Chondrocyte (in vitro differentiated cells): ENCODE results near the gene FLII. TPM values are rescaled to one million over a fixed set of nuclear protein-coding genes. Genes with fewer than 3 reads are reported as not detected.

Source experiments
- DNase-seq: peaks from one replicate; pipeline ENCODE4 v3.0.0; 2021; ENCODE audit warnings: mixed read lengths, low spot score
- H3K27ac Mint-ChIP-seq: one replicate; pipeline ENCODE4 v1.8.0; 2021; ENCODE audit warnings: mild to moderate bottlenecking, moderate library complexity, mixed read lengths; ENCODE audit not compliant: unreplicated experiment
- H3K27me3 Mint-ChIP-seq: 2 replicates; pipeline ENCODE4 v1.8.0; 2021; ENCODE audit warnings: low read depth, mixed read lengths
- H3K36me3 Mint-ChIP-seq: 2 replicates; pipeline ENCODE4 v1.8.0; 2021; ENCODE audit warnings: low read depth, mixed read lengths
- H3K4me1 Mint-ChIP-seq: 2 replicates; pipeline ENCODE4 v1.8.0; 2021; ENCODE audit warnings: low read depth, mild to moderate bottlenecking, mixed read lengths
- H3K4me3 Mint-ChIP-seq: one replicate; pipeline ENCODE4 v1.8.0; 2021; ENCODE audit warnings: mild to moderate bottlenecking, moderate library complexity, mixed read lengths; ENCODE audit not compliant: unreplicated experiment
- H3K9me3 Mint-ChIP-seq: 2 replicates; pipeline ENCODE4 v1.8.0; 2021; ENCODE audit warnings: low read depth, mixed read lengths
- CTCF ChIP-seq: fragments of 200-600 bp; sonication (generic); IDR thresholded peaks from 2 replicates; pipeline ENCODE4 v1.5.0; 2021; ENCODE audit warnings: antibody characterized with exemption, mild to moderate bottlenecking, moderate library complexity
- total RNA-seq: library from RNA; stranded (reverse); gene quantifications from 3 replicates; pipeline ENCODE4 v1.2.1, GENCODE V29; 2021

Gene FLII
- total RNA-seq, 1 donor from 2014 or later = 228 TPM

- Mint-ChIP-seq H3K27me3 (no peaks in the 10 kb centered on the region), H3K27ac (peak overlapping the region; percentile 5), H3K4me3 (no peak overlapping the region), H3K36me3 (peaks cover 23% of the 10 kb centered on the region), H3K9me3 (no peaks in the 10 kb centered on the region), H3K4me1 (peaks cover 5% of the 10 kb centered on the region)
- DNase-seq = no peak
- no peak for TF ChIP-seq CTCF
These were observed 11.5 kb downstream of the FLII start for GRCh38 chr17:18246880-18247612.

- H3K9me3 Mint-ChIP-seq = no peaks in the 10 kb centered on the region
- TF ChIP-seq CTCF = no peak
- H3K4me3 Mint-ChIP-seq = no peak overlapping the region
- H3K27me3 Mint-ChIP-seq = no peaks in the 10 kb centered on the region
- no peak for DNase-seq
- H3K4me1 Mint-ChIP-seq = peaks cover 5% of the 10 kb centered on the region
- no peak overlapping the region for H3K27ac Mint-ChIP-seq
- H3K36me3 Mint-ChIP-seq = peaks cover 20% of the 10 kb centered on the region
These were observed 12.3 kb downstream of the FLII start for GRCh38 chr17:18246109-18246725.

GRCh38 chr17:18245038-18245776, 13.3 kb downstream of the FLII start:
- Mint-ChIP-seq H3K36me3 (peaks cover 14% of the 10 kb centered on the region), H3K27ac (no peak overlapping the region), H3K4me1 (peaks cover 5% of the 10 kb centered on the region), H3K9me3 (no peaks in the 10 kb centered on the region), H3K4me3 (no peak overlapping the region), H3K27me3 (no peaks in the 10 kb centered on the region)
- no peak for TF ChIP-seq CTCF
- no peak for DNase-seq

- no peak for TF ChIP-seq CTCF
- Mint-ChIP-seq H3K36me3 (peaks cover 8% of the 10 kb centered on the region), H3K27ac (no peak overlapping the region), H3K4me1 (peaks cover 8% of the 10 kb centered on the region), H3K27me3 (no peaks in the 10 kb centered on the region), H3K4me3 (no peak overlapping the region), H3K9me3 (no peaks in the 10 kb centered on the region)
- DNase-seq = no peak
These were observed 17.2 kb downstream of the FLII start for GRCh38 chr17:18241229-18241871.

GRCh38 chr17:18240449-18240848, 18.1 kb downstream of the FLII start:
- peaks cover 7% of the 10 kb centered on the region for H3K36me3 Mint-ChIP-seq
- H3K4me3 Mint-ChIP-seq = no peak overlapping the region
- H3K27ac Mint-ChIP-seq = no peak overlapping the region
- no peaks in the 10 kb centered on the region for H3K27me3 Mint-ChIP-seq
- no peaks in the 10 kb centered on the region for H3K9me3 Mint-ChIP-seq
- peaks cover 16% of the 10 kb centered on the region for H3K4me1 Mint-ChIP-seq
- no peak for DNase-seq
- no peak for TF ChIP-seq CTCF
